HFFc6 (cell line): ENCODE measurements around the gene ADGRV1. TPM values are rescaled to one million over a fixed set of nuclear protein-coding genes. Genes with fewer than 3 reads are reported as not detected.

Source experiments
- DNase-seq: peaks from one replicate; pipeline ENCODE4 v3.0.0-alpha.2; 2018
- H3K27ac Mint-ChIP-seq: 2 replicates; pipeline ENCODE4 v1.8.0; 2020; ENCODE audit warnings: mild to moderate bottlenecking, mixed read lengths
- H3K27me3 Mint-ChIP-seq: 2 replicates; pipeline ENCODE4 v1.8.0; 2021; ENCODE audit warnings: mild to moderate bottlenecking, moderate library complexity, mixed read lengths; ENCODE audit not compliant: insufficient read depth
- H3K36me3 Mint-ChIP-seq: 2 replicates; pipeline ENCODE4 v1.8.0; 2021; ENCODE audit warnings: low read depth, mixed read lengths
- H3K4me1 Mint-ChIP-seq: 2 replicates; pipeline ENCODE4 v1.8.0; 2020; ENCODE audit warnings: low read depth, mixed read lengths
- H3K4me3 Mint-ChIP-seq: 2 replicates; pipeline ENCODE4 v1.8.0; 2020; ENCODE audit warnings: mild to moderate bottlenecking, moderate library complexity, mixed read lengths
- H3K9me3 Mint-ChIP-seq: 2 replicates; pipeline ENCODE4 v1.8.0; 2020; ENCODE audit warnings: mild to moderate bottlenecking, mixed read lengths
- total RNA-seq, 6 experiments: library from RNA; stranded (reverse); fragmentation: NEBNext Ultra II Directional; extraction: Animal tissue kit (Norgen Biotek cat#: 25700); gene quantifications; 2 replicates in 1 of 6; 3 replicates in 5 of 6; pipeline ENCODE4 v1.2.3, GENCODE V29; 2021
- TF ChIP-seq, protein P1 (sequence below): fragments of 200-600 bp; sonication (generic); IDR thresholded peaks from 2 replicates; pipeline ENCODE4 v1.5.0; 2021; ENCODE audit warnings: antibody characterized with exemption, mild to moderate bottlenecking

Gene ADGRV1
- total RNA-seq, 6 experiments from 2014 or later: not detected

- peaks cover 14% of the 10 kb centered on the region for H3K27me3 Mint-ChIP-seq
- no peak for DNase-seq
- TF ChIP-seq, protein P1, sequence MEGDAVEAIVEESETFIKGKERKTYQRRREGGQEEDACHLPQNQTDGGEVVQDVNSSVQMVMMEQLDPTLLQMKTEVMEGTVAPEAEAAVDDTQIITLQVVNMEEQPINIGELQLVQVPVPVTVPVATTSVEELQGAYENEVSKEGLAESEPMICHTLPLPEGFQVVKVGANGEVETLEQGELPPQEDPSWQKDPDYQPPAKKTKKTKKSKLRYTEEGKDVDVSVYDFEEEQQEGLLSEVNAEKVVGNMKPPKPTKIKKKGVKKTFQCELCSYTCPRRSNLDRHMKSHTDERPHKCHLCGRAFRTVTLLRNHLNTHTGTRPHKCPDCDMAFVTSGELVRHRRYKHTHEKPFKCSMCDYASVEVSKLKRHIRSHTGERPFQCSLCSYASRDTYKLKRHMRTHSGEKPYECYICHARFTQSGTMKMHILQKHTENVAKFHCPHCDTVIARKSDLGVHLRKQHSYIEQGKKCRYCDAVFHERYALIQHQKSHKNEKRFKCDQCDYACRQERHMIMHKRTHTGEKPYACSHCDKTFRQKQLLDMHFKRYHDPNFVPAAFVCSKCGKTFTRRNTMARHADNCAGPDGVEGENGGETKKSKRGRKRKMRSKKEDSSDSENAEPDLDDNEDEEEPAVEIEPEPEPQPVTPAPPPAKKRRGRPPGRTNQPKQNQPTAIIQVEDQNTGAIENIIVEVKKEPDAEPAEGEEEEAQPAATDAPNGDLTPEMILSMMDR: no peak
- no peak overlapping the region for H3K4me3 Mint-ChIP-seq
- H3K9me3 Mint-ChIP-seq: no peaks in the 10 kb centered on the region
- no peaks in the 10 kb centered on the region for H3K4me1 Mint-ChIP-seq
- no peaks in the 10 kb centered on the region for H3K36me3 Mint-ChIP-seq
- no peak overlapping the region for H3K27ac Mint-ChIP-seq
Observed at GRCh38 chr5:90561766-90562165, 3.2 kb downstream of the ADGRV1 start.

DNA sequence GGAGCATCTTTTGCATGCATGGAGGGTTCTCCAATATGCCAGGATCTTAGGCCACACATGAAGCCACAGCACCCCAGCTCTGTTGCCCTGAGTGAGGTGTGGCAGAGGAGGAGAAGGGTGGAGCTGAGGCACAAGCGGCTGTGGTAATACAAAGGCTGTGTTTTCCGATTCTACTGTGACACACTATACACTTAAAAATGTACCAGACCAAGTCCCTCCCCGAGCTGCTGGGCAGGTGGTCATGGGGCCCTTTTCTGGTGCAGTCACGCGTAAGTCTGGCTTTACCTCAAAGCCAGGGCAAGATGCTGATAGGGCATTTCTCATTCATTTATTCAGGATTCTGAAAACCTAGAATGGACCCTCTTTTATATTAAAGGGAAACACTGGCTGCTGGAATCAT, 3.7 kb downstream of the ADGRV1 start:
- H3K27me3 Mint-ChIP-seq: peaks cover 14% of the 10 kb centered on the region
- H3K27ac Mint-ChIP-seq: no peak overlapping the region

GRCh38 chr5:90563108-90563507, 4.5 kb downstream of the ADGRV1 start:
- Mint-ChIP-seq H3K4me1 (no peaks in the 10 kb centered on the region), H3K4me3 (no peak overlapping the region), H3K36me3 (no peaks in the 10 kb centered on the region), H3K27me3 (peaks cover 7% of the 10 kb centered on the region), H3K27ac (no peak overlapping the region), H3K9me3 (no peaks in the 10 kb centered on the region)
- TF ChIP-seq, protein P1: no peak
- DNase-seq: no peak

More for the DNA sequence above, 3.7 kb downstream of the ADGRV1 start:
- TF ChIP-seq, protein P1: no peak
- Mint-ChIP-seq H3K36me3 (no peaks in the 10 kb centered on the region), H3K4me3 (no peak overlapping the region), H3K4me1 (no peaks in the 10 kb centered on the region), H3K9me3 (no peaks in the 10 kb centered on the region)
- DNase-seq: no peak

DNA sequence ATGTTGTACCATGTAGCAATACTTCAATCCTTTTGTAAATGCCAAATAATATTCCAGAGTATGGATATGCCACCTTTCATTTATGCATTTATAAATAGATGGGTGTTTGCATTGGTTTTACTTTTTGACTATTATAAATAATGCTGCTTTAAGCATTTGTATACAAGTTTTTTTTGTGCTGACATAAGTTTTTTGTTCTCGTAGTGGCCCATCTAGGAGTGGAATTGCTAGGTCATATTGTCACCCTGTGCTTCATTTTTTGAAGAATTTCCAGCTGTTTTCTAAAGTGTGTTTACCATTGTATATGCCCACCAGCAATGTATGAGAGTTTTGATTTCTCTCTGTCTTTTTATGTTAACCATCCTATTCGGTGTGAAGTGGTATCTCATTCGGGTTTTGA, 6.9 kb downstream of the ADGRV1 start:
- H3K4me3 Mint-ChIP-seq: no peak overlapping the region
- no peaks in the 10 kb centered on the region for H3K9me3 Mint-ChIP-seq
- DNase-seq: no peak
- H3K27ac Mint-ChIP-seq: no peak overlapping the region
- H3K4me1 Mint-ChIP-seq: no peaks in the 10 kb centered on the region
- no peaks in the 10 kb centered on the region for H3K27me3 Mint-ChIP-seq
- no peaks in the 10 kb centered on the region for H3K36me3 Mint-ChIP-seq
- TF ChIP-seq, protein P1: no peak

DNA sequence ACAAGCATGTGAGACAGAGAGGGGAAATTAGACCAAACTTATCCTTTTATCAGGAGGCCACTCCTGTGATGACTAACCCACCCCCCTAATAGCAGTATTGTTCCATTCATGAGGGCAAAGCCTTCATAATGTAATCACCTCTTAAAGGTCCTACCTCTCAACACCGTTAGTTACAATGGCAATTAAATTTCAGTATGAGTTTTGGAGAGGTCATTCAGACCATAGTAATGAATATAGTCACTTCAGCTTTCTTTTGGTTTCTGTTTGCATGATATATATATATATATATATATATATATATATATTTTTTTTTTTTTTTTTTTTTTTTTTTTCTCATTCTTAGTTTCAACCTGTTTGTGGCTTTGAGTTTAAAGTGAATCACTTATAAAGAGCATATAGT, 10.5 kb downstream of the ADGRV1 start:
- no peaks in the 10 kb centered on the region for H3K27me3 Mint-ChIP-seq
- no peak overlapping the region for H3K27ac Mint-ChIP-seq
- no peaks in the 10 kb centered on the region for H3K9me3 Mint-ChIP-seq
- H3K36me3 Mint-ChIP-seq: no peaks in the 10 kb centered on the region
- no peak overlapping the region for H3K4me3 Mint-ChIP-seq
- no peaks in the 10 kb centered on the region for H3K4me1 Mint-ChIP-seq
- TF ChIP-seq, protein P1: no peak
- DNase-seq: no peak

- DNase-seq: no peak
- Mint-ChIP-seq H3K9me3 (no peaks in the 10 kb centered on the region), H3K4me3 (no peak overlapping the region), H3K36me3 (no peaks in the 10 kb centered on the region), H3K4me1 (no peaks in the 10 kb centered on the region), H3K27ac (no peak overlapping the region), H3K27me3 (no peaks in the 10 kb centered on the region)
- TF ChIP-seq, protein P1: no peak
Observed at GRCh38 chr5:90570034-90570433, 11.4 kb downstream of the ADGRV1 start.
